Adipocyte (in vitro differentiated cells): Measurements from ENCODE around the gene SLC6A17.

ENCODE experiments used
- DNase-seq: peaks from one replicate; pipeline ENCODE4 v3.0.0-alpha.2; 2015; ENCODE audit warnings: low read depth
- H3K27me3 ChIP-seq: replicated peaks from 2 replicates; pipeline ENCODE4 v1.7.0; 2013; ENCODE audit warnings: mild to moderate bottlenecking, low read length, moderate library complexity; ENCODE audit not compliant: control insufficient read depth, insufficient read depth
- H3K36me3 ChIP-seq: 2 replicates; pipeline ENCODE4 v1.7.0; 2013; ENCODE audit warnings: low read length, mild to moderate bottlenecking, moderate library complexity; ENCODE audit not compliant: control insufficient read depth, insufficient read depth, severe bottlenecking
- H3K4me1 ChIP-seq: 2 replicates; pipeline ENCODE4 v1.7.0; 2013; ENCODE audit warnings: mild to moderate bottlenecking, low read length, moderate library complexity; ENCODE audit not compliant: control insufficient read depth, insufficient read depth
- H3K4me3 ChIP-seq: 2 replicates; pipeline ENCODE4 v1.7.0; 2013; ENCODE audit warnings: mild to moderate bottlenecking, low read length, moderate library complexity
- H3K9ac ChIP-seq: 2 replicates; pipeline ENCODE4 v1.7.0; 2013; ENCODE audit warnings: mild to moderate bottlenecking, low read length, moderate library complexity
- H3K9me3 ChIP-seq: 2 replicates; pipeline ENCODE4 v1.7.0; 2013; ENCODE audit warnings: mild to moderate bottlenecking, low read length, moderate library complexity; ENCODE audit not compliant: control insufficient read depth

The SLC6A17 gene

DNA sequence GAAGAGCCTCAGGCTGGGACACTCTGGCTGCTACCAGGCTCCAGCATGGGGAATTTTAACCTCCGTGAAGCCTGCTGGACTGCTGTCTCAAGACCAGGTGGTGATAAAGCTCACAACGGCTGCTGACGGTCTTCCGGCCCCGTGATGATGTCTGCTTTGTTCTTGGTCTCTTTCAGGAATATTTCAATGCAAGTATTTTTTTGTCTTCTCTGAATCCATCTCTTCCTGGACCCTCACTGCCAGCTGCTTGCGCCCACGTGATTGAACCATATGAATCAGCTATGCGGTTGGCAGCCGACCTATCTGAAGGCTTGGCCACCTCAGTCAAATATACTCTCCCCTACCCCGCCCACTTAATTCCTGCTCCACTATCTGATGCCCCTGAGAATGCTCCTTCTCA is 14.6 kb upstream of the SLC6A17 start:
- peaks cover 11% of the 10 kb centered on the region for H3K4me1 ChIP-seq
- H3K9ac ChIP-seq = no peak overlapping the region
- no peak for DNase-seq
- no peaks in the 10 kb centered on the region for H3K36me3 ChIP-seq
- H3K27me3 ChIP-seq = peaks cover 56% of the 10 kb centered on the region
- no peak overlapping the region for H3K4me3 ChIP-seq
- peaks cover 15% of the 10 kb centered on the region for H3K9me3 ChIP-seq

GRCh38 chr1:110136911-110137310 is 13.4 kb upstream of the SLC6A17 start:
- no peaks in the 10 kb centered on the region for H3K36me3 ChIP-seq
- no peak overlapping the region for H3K9ac ChIP-seq
- peaks cover 15% of the 10 kb centered on the region for H3K9me3 ChIP-seq
- H3K4me3 ChIP-seq = no peak overlapping the region
- peaks cover 11% of the 10 kb centered on the region for H3K4me1 ChIP-seq
- H3K27me3 ChIP-seq = peaks cover 62% of the 10 kb centered on the region
- DNase-seq = no peak

GRCh38 chr1:110138956-110139355 is 11.3 kb upstream of the SLC6A17 start:
- Histone ChIP-seq H3K27me3 (peaks cover 80% of the 10 kb centered on the region), H3K4me3 (no peak overlapping the region), H3K9ac (no peak overlapping the region), H3K4me1 (peaks cover under 1% of the 10 kb centered on the region), H3K9me3 (peaks cover 15% of the 10 kb centered on the region), H3K36me3 (no peaks in the 10 kb centered on the region)
- DNase-seq = no peak

GRCh38 chr1:110144366-110144765 is 5.9 kb upstream of the SLC6A17 start:
- peaks cover 90% of the 10 kb centered on the region for H3K27me3 ChIP-seq
- H3K4me1 ChIP-seq = no peaks in the 10 kb centered on the region
- no peaks in the 10 kb centered on the region for H3K36me3 ChIP-seq
- H3K9me3 ChIP-seq = peaks cover 15% of the 10 kb centered on the region
- H3K4me3 ChIP-seq = no peak overlapping the region
- DNase-seq = no peak
- no peak overlapping the region for H3K9ac ChIP-seq

- H3K27me3 ChIP-seq = peaks cover 50% of the 10 kb centered on the region
- peak; percentile 13 for DNase-seq
These were observed 1.3 kb upstream of the SLC6A17 start for GRCh38 chr1:110148961-110149360.

GRCh38 chr1:110151175-110151669 is 928 bp downstream of the SLC6A17 start:
- Histone ChIP-seq H3K4me3 (peak overlapping the region; percentile 69), H3K9ac (no peak overlapping the region), H3K4me1 (no peaks in the 10 kb centered on the region), H3K9me3 (peaks cover 3% of the 10 kb centered on the region), H3K36me3 (no peaks in the 10 kb centered on the region), H3K27me3 (peaks cover 30% of the 10 kb centered on the region)
- DNase-seq = peak; percentile 17

More at GRCh38 chr1:110148961-110149360, 1.3 kb upstream of the SLC6A17 start:
- Histone ChIP-seq H3K4me3 (no peak overlapping the region), H3K4me1 (no peaks in the 10 kb centered on the region), H3K9me3 (peaks cover 5% of the 10 kb centered on the region), H3K36me3 (no peaks in the 10 kb centered on the region), H3K9ac (no peak overlapping the region)

- Histone ChIP-seq H3K4me1 (no peaks in the 10 kb centered on the region), H3K4me3 (no peak overlapping the region), H3K9me3 (peaks cover 3% of the 10 kb centered on the region), H3K9ac (no peak overlapping the region), H3K27me3 (peaks cover 19% of the 10 kb centered on the region), H3K36me3 (no peaks in the 10 kb centered on the region)
- peak; percentile 15 for DNase-seq
These were observed 2.0 kb downstream of the SLC6A17 start for GRCh38 chr1:110152133-110152785.

DNA sequence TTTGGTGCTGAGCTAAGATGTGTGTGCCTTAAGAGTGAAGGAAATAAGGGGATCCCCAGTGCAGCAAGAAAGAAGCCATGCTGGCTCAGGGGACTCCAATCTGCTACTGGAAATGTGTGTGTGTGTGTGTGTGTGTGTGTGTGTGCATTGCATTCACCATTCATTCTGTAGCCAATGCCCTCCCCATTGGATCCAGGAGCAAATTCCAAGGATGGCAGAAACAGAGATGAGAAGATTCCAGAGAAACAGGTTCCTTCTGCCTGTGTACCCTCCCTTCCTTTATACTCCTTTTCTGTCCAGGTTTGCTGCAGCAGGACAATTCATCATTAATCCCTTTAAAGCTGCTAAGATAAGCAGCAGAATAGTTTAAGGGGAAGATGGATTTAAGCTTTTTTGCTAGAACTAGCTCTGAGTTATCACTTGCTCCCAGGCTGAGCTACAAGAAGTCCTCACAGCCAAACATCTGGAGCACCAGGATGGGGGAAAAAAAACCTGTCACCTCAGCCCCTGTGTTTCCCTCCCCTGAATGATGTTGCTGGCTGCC is 3.2 kb downstream of the SLC6A17 start:
- H3K27me3 ChIP-seq = peaks cover 7% of the 10 kb centered on the region
- H3K36me3 ChIP-seq = no peaks in the 10 kb centered on the region
- no peaks in the 10 kb centered on the region for H3K9me3 ChIP-seq
- H3K4me1 ChIP-seq = no peaks in the 10 kb centered on the region
- no peak overlapping the region for H3K4me3 ChIP-seq
- H3K9ac ChIP-seq = no peak overlapping the region
- DNase-seq = no peak

GRCh38 chr1:110155878-110156522 is 5.7 kb downstream of the SLC6A17 start:
- Histone ChIP-seq H3K4me3 (no peak overlapping the region), H3K27me3 (no peaks in the 10 kb centered on the region)
- DNase-seq = peak; percentile 74

GRCh38 chr1:110158261-110158660 is 8.0 kb downstream of the SLC6A17 start:
- H3K9ac ChIP-seq = no peak overlapping the region
- no peaks in the 10 kb centered on the region for H3K27me3 ChIP-seq
- H3K36me3 ChIP-seq = no peaks in the 10 kb centered on the region
- peaks cover 5% of the 10 kb centered on the region for H3K9me3 ChIP-seq
- H3K4me3 ChIP-seq = no peak overlapping the region
- no peak for DNase-seq
- no peaks in the 10 kb centered on the region for H3K4me1 ChIP-seq

More at GRCh38 chr1:110155878-110156522, 5.7 kb downstream of the SLC6A17 start:
- Histone ChIP-seq H3K4me1 (no peaks in the 10 kb centered on the region), H3K36me3 (no peaks in the 10 kb centered on the region), H3K9me3 (peaks cover under 1% of the 10 kb centered on the region), H3K9ac (no peak overlapping the region)

- H3K9me3 ChIP-seq = peaks cover 5% of the 10 kb centered on the region
- no peaks in the 10 kb centered on the region for H3K27me3 ChIP-seq
- no peak for DNase-seq
- H3K4me3 ChIP-seq = no peak overlapping the region
- no peaks in the 10 kb centered on the region for H3K36me3 ChIP-seq
- no peaks in the 10 kb centered on the region for H3K4me1 ChIP-seq
- H3K9ac ChIP-seq = no peak overlapping the region
These were observed 8.9 kb downstream of the SLC6A17 start for GRCh38 chr1:110159168-110159567.
